ENCODE measurements around the gene ARSA. TPM values are rescaled to one million over a fixed set of nuclear protein-coding genes. Genes with fewer than 3 reads are reported as not detected.

ARSA gene
- total RNA-seq, 1 experiment from 2014 or later: 10.3 TPM

DNA sequence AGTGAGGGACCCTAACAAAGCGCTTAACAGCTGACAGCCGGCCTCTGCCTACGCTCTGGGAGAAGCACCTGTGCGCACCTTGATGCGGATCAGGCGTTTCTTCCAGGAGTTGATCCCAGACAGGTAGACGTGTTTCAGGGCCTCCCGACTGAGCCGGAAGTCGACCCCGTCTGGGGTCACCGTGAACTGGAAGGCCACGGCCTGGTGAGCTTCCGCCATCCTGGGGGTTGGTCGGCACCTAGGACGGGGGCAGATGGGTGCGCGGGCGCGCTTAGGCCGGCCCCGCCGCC is 50.3 kb downstream of the ARSA start:
- no peaks in the 10 kb centered on the region for H3K79me2 ChIP-seq (ENCODE audit: insufficient read depth, low read length)
- no peak overlapping the region for H4K8ac ChIP-seq (replicated peaks; ENCODE audit: insufficient read length, low read depth, low read length)
- H2BK15ac ChIP-seq (ENCODE audit: low read depth, low read length): no peak overlapping the region
- Mint-ChIP-seq H3K4me3 (no peak overlapping the region), H3K27ac (peak overlapping the region in 1 of 3 experiments; percentile 70; a peak in 3 of 7 replicates), H3K4me1 (0 out of 4 replicates have a peak, but pooled peaks cover 0 to 6% of the 10 kb centered on the region in 2 experiments), H3K9me3 (no peaks in the 10 kb centered on the region), H3K36me3 (ENCODE audit: insufficient read depth in 1 of 3, low read depth in 3 of 3) (peaks cover 4 to 56% (median 48%) of the 10 kb centered on the region in 3 experiments), H3K27me3 (ENCODE audit: low read depth) (no peaks in the 10 kb centered on the region; the same call in 1 of the 2 replicates)
- H3K9ac ChIP-seq (ENCODE audit: extremely low read depth, insufficient read length, low read length): no peak overlapping the region
- no peaks in the 10 kb centered on the region for H3K23me2 ChIP-seq (ENCODE audit: insufficient read length, low read depth, low read length, poor library complexity, severe bottlenecking)
- no peak overlapping the region for H4K91ac ChIP-seq (ENCODE audit: insufficient read length, low read depth, low read length)
- no peak overlapping the region for H2BK20ac ChIP-seq (ENCODE audit: low read depth, low read length, poor library complexity, severe bottlenecking)
- H4K20me1 ChIP-seq (ENCODE audit: control insufficient read depth, insufficient read depth, insufficient read length): no peaks in the 10 kb centered on the region
- no peak overlapping the region for H4K5ac ChIP-seq (ENCODE audit: insufficient read length, low read depth, low read length)
- H3K9me3 ChIP-seq (ENCODE audit: control insufficient read depth, low read depth, low read length): no peaks in the 10 kb centered on the region
- DNase-seq: no peak
- peaks cover 4% of the 10 kb centered on the region for H3K79me1 ChIP-seq (ENCODE audit: insufficient read depth, low read depth, low read length, poor library complexity, severe bottlenecking)
- H3K4ac ChIP-seq (ENCODE audit: low read depth, low read length): no peak overlapping the region
- no CpG with 5 or more reads among the region's 23 CpGs for WGBS (ENCODE audit: extremely low coverage, insufficient read length, low lambda C conversion rate)
- H3T11ph ChIP-seq (ENCODE audit: low read length): no peak overlapping the region
- no peak overlapping the region for H3K14ac ChIP-seq (ENCODE audit: insufficient read depth, low read length)
- no peak overlapping the region for H3K56ac ChIP-seq (ENCODE audit: insufficient read length, low read depth, low read length)
- H3K23ac ChIP-seq (ENCODE audit: insufficient read length, low read depth, low read length): no peak overlapping the region
- no peak overlapping the region for H2BK12ac ChIP-seq (ENCODE audit: insufficient read length, low read depth, low read length)
- H3K27ac ChIP-seq (ENCODE audit: insufficient read length, low read depth, low read length): no peak overlapping the region
- no peak overlapping the region for H2BK5ac ChIP-seq (ENCODE audit: insufficient read length, low read length)
- no peak overlapping the region for H3K18ac ChIP-seq (ENCODE audit: insufficient read length, low read depth, low read length)
- TF ChIP-seq, protein P1, sequence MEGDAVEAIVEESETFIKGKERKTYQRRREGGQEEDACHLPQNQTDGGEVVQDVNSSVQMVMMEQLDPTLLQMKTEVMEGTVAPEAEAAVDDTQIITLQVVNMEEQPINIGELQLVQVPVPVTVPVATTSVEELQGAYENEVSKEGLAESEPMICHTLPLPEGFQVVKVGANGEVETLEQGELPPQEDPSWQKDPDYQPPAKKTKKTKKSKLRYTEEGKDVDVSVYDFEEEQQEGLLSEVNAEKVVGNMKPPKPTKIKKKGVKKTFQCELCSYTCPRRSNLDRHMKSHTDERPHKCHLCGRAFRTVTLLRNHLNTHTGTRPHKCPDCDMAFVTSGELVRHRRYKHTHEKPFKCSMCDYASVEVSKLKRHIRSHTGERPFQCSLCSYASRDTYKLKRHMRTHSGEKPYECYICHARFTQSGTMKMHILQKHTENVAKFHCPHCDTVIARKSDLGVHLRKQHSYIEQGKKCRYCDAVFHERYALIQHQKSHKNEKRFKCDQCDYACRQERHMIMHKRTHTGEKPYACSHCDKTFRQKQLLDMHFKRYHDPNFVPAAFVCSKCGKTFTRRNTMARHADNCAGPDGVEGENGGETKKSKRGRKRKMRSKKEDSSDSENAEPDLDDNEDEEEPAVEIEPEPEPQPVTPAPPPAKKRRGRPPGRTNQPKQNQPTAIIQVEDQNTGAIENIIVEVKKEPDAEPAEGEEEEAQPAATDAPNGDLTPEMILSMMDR (conservative IDR thresholded peaks at IDR 0.05): no peak
- H3K4me2 ChIP-seq (ENCODE audit: insufficient read depth, insufficient read length, low read length): no peak overlapping the region
- peaks cover 2% of the 10 kb centered on the region; the same call in 1 of the 2 replicates for H3K4me1 ChIP-seq (ENCODE audit: insufficient read depth, low read length)
- H2BK120ac ChIP-seq (ENCODE audit: low read depth, low read length, poor library complexity, severe bottlenecking): no peak overlapping the region
- no peaks in the 10 kb centered on the region for H3K27me3 ChIP-seq (ENCODE audit: insufficient read depth, low read length)
- H2AK5ac ChIP-seq (ENCODE audit: insufficient read length, low read length): no peak overlapping the region
- no peak overlapping the region for H2AFZ ChIP-seq (ENCODE audit: low read length)

Measured in H9 (cell line).